Measurements from ENCODE around the gene TNFRSF17. TPM values are rescaled to one million over a fixed set of nuclear protein-coding genes. Genes with fewer than 3 reads are reported as not detected.
"Not testable (repeated sequence)": the region's sequence is repeated elsewhere in the genome, so short reads cannot be mapped to it uniquely, and the experiment has no call there.

Gene TNFRSF17
- not detected for total RNA-seq

DNA sequence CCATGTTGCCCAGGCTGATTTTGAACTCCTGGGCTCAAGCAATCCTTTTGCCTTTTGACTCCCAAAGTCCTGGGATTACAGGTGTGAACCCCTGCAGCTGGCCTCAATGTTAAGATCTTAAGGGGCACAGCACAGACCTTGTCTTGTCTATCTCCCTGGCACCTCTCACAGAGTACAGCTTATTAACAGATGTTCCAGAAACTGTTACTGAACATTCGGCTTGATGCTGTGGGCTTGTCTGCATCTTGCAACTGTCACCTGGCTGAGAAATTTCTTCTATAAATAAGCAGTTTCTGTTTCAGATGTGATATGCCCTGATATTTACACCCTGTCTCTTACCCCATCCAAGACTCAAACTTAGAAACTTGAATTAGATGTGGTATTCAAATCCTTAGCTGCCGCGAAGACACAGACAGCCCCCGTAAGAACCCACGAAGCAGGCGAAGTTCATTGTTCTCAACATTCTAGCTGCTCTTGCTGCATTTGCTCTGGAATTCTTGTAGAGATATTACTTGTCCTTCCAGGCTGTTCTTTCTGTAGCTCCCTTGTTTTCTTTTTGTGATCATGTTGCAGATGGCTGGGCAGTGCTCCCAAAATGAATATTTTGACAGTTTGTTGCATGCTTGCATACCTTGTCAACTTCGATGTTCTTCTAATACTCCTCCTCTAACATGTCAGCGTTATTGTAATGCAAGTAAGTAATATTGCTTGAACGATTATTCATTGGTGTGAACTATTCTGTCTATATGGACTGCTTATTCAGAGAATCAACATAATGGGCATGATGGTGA, at the start of gene TNFRSF17:
Gene TNFRSF17 (plus strand): TSS at position 450 of the 791 bp plus-strand sequence. CDS start 115 bp downstream, at position 565.
- H3K9me3 ChIP-seq (ENCODE audit: control insufficient read depth in 3 of 3, low read length in 3 of 3) = no peaks in the 10 kb centered on the region
- no peak within 1 kb of the TSS for H3K4me3 ChIP-seq (ENCODE audit: low read length in 3 of 3)
- H3K36me3 ChIP-seq (ENCODE audit: control insufficient read depth in 3 of 3, insufficient read depth in 3 of 3, low read length in 3 of 3) = no peaks in the 10 kb centered on the region
- H3K4me1 ChIP-seq (ENCODE audit: control insufficient read depth in 3 of 3, insufficient read depth in 3 of 3, low read length in 3 of 3) = no peaks in the 10 kb centered on the region
- H3K27ac ChIP-seq (ENCODE audit: low read depth, low read length) = no peak within 1 kb of the TSS
- H3K9ac ChIP-seq (ENCODE audit: low read depth in 1 of 3, low read length in 3 of 3) = no peak within 1 kb of the TSS
- H3K27me3 ChIP-seq (ENCODE audit: control insufficient read depth in 3 of 3, insufficient read depth in 3 of 3, low read length in 3 of 3) = no peaks in the 10 kb centered on the region

DNA sequence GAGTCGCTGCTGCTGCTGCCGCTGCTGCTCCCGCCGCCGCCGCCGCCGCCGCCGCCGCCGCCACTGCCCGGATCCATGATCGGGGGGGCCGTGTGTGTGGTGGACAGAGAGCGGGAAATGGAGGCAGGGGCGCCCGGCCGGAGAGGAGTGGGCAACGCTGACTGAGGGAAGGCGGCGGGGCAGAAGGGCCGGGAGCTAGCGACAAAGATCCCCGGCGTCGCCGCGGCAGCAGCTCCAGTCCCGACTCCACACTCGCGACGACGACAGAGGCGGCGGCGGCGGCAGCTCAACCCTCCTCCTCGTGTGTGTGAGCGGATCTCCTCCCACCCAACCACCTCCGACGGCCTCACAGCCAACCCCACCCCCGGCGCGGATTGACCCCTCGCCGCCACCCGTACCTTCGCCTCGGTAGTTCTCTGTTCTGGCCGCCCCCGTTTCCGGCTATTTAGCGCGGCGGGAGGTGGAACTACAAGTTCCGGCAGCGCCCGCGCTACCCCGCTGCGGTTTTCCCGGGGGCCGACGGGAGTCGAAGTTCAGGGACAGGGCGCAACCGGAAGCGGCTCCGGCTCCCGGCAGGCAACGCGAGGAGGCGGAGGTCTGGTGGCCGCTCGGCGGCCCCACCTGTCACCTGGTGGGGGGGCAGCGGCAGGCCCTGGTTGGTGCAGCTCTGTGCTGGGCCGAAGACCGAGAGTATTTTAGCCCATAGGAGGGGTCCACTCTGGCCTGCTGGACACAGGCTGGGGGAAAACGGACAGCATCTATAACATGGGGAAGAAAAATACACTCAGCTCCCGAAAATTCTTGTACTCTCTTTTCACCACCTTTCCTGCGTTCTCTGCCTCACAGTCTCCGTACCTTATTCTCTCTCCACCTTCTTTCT, 49.1 kb upstream of the TNFRSF17 start, which contains the start of gene GSPT1:
Gene GSPT1 (minus strand): TSS at position 313 of the 880 bp plus-strand sequence. CDS start 236 bp downstream, at position 77.
- Histone ChIP-seq H3K4me3 (ENCODE audit: low read length in 3 of 3) (peak within 1 kb of the TSS; percentile 89 to 93 (median 90)), H3K36me3 (ENCODE audit: control insufficient read depth in 3 of 3, insufficient read depth in 3 of 3, low read length in 3 of 3) (no peaks in the 10 kb centered on the region), H3K27ac (ENCODE audit: low read depth, low read length) (peak within 1 kb of the TSS; percentile 89), H3K9ac (ENCODE audit: low read depth in 1 of 3, low read length in 3 of 3) (peak within 1 kb of the TSS; percentile 84 to 90 (median 89)), H3K27me3 (ENCODE audit: control insufficient read depth in 3 of 3, insufficient read depth in 3 of 3, low read length in 3 of 3) (no peaks in the 10 kb centered on the region), H3K9me3 (ENCODE audit: control insufficient read depth in 3 of 3, low read length in 3 of 3) (no peaks in the 10 kb centered on the region), H3K4me1 (ENCODE audit: control insufficient read depth in 3 of 3, insufficient read depth in 3 of 3, low read length in 3 of 3) (peaks cover 15 to 28% (median 19%) of the 10 kb centered on the region in 3 donors)

DNA sequence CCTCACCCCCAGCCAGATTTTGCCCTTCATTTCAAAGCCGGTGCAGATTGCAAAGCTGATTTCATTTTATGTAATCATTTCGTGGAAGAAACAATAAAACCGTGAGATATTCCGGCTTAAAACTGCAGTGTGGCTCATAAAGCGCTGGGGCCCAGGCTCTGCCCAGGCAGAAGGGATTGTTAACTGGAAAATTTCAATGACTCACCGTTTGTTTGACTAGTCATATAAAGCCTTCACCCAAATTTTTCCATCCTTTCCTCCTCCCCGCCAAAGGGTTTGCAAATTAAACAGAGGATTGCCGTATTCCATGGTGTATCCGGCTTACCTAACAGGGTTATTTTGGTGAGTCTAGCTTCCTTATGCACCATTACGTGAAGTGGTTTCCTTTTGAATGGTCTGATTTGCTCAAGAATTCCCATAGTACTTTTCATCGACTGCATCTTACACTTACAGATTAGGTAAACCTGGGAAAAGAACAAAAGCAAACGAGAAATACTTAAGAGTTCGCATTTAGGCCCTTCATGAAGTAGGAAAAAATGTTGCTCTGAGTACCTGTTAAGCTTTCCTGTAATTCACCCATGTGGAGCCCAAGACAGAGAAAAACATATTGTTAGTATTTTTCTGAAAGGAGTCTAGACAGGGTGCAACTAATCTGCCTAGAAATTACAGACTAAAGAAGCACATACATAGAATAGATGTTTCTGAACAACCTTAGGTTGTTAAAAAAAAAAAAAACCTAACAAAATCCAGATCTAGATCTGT, 48.3 kb upstream of the TNFRSF17 start:
- Histone ChIP-seq H3K27ac (ENCODE audit: low read depth, low read length) (peak overlapping the region; percentile 51), H3K4me1 (ENCODE audit: control insufficient read depth in 3 of 3, insufficient read depth in 3 of 3, low read length in 3 of 3) (peaks cover 15 to 24% (median 18%) of the 10 kb centered on the region in 3 donors), H3K4me3 (ENCODE audit: low read length in 3 of 3) (peak overlapping the region; percentile 83 to 90 (median 87)), H3K36me3 (ENCODE audit: control insufficient read depth in 3 of 3, insufficient read depth in 3 of 3, low read length in 3 of 3) (no peaks in the 10 kb centered on the region), H3K9me3 (ENCODE audit: control insufficient read depth in 3 of 3, low read length in 3 of 3) (no peaks in the 10 kb centered on the region), H3K27me3 (ENCODE audit: control insufficient read depth in 3 of 3, insufficient read depth in 3 of 3, low read length in 3 of 3) (no peaks in the 10 kb centered on the region), H3K9ac (ENCODE audit: low read depth in 1 of 3, low read length in 3 of 3) (peak overlapping the region; percentile 58 to 84 (median 75))

DNA sequence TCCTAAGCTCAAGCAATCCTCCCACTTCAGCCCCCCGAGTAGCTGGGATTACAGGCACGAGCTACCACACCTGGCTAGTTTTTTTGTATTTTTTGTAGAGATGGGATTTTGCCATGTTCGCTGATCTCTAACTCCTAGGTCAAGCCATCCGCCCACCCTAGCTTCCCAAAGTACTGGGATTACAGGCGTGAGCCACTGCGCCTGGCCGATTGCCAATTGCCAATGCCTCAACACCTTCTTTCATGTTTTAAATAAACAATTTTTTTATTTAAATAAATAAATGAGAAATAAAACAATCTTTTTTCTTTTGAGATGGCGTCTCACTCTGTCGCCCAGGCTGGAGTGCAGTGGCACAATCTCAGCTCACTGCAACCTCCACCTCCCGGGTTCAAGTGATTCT, 41.0 kb upstream of the TNFRSF17 start:
- H3K27me3 ChIP-seq (ENCODE audit: control insufficient read depth in 3 of 3, insufficient read depth in 3 of 3, low read length in 3 of 3); H3K36me3 ChIP-seq (ENCODE audit: control insufficient read depth in 3 of 3, insufficient read depth in 3 of 3, low read length in 3 of 3); H3K4me1 ChIP-seq (ENCODE audit: control insufficient read depth in 3 of 3, insufficient read depth in 3 of 3, low read length in 3 of 3); H3K9ac ChIP-seq (ENCODE audit: low read depth in 1 of 3, low read length in 3 of 3); H3K27ac ChIP-seq (ENCODE audit: low read depth, low read length); H3K9me3 ChIP-seq (ENCODE audit: control insufficient read depth in 3 of 3, low read length in 3 of 3); H3K4me3 ChIP-seq (ENCODE audit: low read length in 3 of 3): not testable (repeated sequence)

DNA sequence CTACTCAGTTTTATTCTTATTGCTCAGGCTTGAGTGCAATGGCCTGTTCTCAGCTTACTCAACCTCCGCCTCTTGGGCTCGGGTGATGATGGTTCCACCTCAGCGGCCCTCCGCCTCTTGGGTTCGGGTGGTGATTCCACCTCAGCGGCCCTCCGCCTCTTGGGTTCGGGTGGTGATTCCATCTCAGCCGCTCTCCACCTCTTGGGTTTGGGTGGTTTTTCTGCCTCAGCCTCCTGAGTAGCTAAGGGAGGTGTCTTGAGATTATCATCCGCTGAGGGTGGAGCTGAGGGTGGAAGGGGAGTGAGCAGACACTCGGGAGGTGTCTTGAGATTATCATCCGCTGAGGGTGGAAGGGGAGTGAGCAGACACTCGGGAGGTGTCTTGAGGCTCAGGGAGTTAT, 37.7 kb upstream of the TNFRSF17 start:
- H3K27ac ChIP-seq (ENCODE audit: low read depth, low read length); H3K27me3 ChIP-seq (ENCODE audit: control insufficient read depth in 3 of 3, insufficient read depth in 3 of 3, low read length in 3 of 3); H3K9ac ChIP-seq (ENCODE audit: low read depth in 1 of 3, low read length in 3 of 3); H3K4me3 ChIP-seq (ENCODE audit: low read length in 3 of 3); H3K36me3 ChIP-seq (ENCODE audit: control insufficient read depth in 3 of 3, insufficient read depth in 3 of 3, low read length in 3 of 3); H3K4me1 ChIP-seq (ENCODE audit: control insufficient read depth in 3 of 3, insufficient read depth in 3 of 3, low read length in 3 of 3); H3K9me3 ChIP-seq (ENCODE audit: control insufficient read depth in 3 of 3, low read length in 3 of 3): not testable (repeated sequence)

DNA sequence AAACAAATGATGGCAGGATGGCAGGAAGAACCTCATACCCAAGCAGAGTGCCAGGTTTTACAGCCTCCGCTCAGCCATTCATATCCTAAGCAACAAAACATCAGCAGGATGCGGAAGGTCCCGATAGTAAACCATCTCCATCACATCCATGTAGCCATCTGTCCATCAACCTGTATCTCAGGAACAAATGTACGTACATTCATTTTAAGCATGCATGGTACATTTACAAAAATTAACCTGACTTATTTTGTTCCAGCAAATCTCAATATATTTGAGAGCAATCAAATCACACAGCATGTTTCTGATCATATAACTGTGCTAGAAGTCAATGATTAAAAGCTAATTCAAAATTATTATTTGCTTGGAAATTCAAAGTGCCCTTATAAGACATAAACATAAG, 23.1 kb upstream of the TNFRSF17 start, which contains the start of gene NPIPB2:
Gene NPIPB2 (minus strand): TSS at position 101 of the 400 bp plus-strand sequence. CDS start 0 bp downstream, at position 101.
- not testable (repeated sequence) for H3K36me3 ChIP-seq (ENCODE audit: control insufficient read depth in 3 of 3, insufficient read depth in 3 of 3, low read length in 3 of 3); H3K27ac ChIP-seq (ENCODE audit: low read depth, low read length); H3K4me3 ChIP-seq (ENCODE audit: low read length in 3 of 3); H3K9ac ChIP-seq (ENCODE audit: low read depth in 1 of 3, low read length in 3 of 3); H3K4me1 ChIP-seq (ENCODE audit: control insufficient read depth in 3 of 3, insufficient read depth in 3 of 3, low read length in 3 of 3); H3K27me3 ChIP-seq (ENCODE audit: control insufficient read depth in 3 of 3, insufficient read depth in 3 of 3, low read length in 3 of 3); H3K9me3 ChIP-seq (ENCODE audit: control insufficient read depth in 3 of 3, low read length in 3 of 3)

DNA sequence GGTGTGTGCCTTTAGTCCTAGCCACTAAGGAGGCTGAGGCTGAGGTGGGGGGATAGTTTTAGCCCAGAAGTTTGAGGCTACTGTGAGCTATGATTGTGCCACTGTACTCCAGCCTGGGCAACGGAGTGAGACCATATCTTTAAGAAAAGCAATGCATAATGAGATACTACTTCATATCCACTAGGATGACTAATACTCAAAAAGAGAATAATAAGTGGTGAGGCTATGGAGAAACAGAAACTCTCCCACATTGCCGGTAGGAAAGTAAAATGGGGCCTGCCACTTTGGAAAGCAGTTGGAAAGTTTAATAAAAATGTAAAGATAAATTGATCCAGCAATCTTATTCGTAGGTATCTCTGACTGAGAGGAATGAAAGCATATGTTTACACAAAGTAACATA, 18.6 kb upstream of the TNFRSF17 start:
- no peaks in the 10 kb centered on the region for H3K27me3 ChIP-seq (ENCODE audit: control insufficient read depth in 3 of 3, insufficient read depth in 3 of 3, low read length in 3 of 3)
- H3K9me3 ChIP-seq (ENCODE audit: control insufficient read depth in 3 of 3, low read length in 3 of 3) = no peaks in the 10 kb centered on the region
- no peak overlapping the region for H3K4me3 ChIP-seq (ENCODE audit: low read length in 3 of 3)
- H3K27ac ChIP-seq (ENCODE audit: low read depth, low read length) = no peak overlapping the region
- H3K4me1 ChIP-seq (ENCODE audit: control insufficient read depth in 3 of 3, insufficient read depth in 3 of 3, low read length in 3 of 3) = no peaks in the 10 kb centered on the region
- H3K9ac ChIP-seq (ENCODE audit: low read depth in 1 of 3, low read length in 3 of 3) = no peak overlapping the region
- H3K36me3 ChIP-seq (ENCODE audit: control insufficient read depth in 3 of 3, insufficient read depth in 3 of 3, low read length in 3 of 3) = no peaks in the 10 kb centered on the region

DNA sequence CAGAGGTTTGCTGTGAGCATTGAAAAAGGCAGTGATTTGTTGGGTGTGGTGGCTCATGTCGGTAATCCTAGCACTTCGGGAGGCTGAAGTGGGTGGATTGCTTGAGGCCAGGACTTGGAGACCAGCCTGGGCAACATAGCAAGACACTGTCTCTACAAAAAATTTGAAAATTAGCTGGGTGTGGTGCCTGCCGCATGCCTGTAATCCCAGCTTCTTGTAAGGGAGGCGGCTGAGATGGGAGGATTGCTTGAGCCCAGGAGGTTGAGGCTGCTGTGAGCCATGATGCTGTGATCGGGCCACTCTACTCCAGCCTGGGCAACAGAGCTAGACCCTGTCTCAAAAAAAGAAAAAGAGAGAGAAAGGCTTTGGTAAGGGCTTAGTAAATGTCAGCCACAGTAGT, 16.2 kb upstream of the TNFRSF17 start:
- Histone ChIP-seq H3K4me1 (ENCODE audit: control insufficient read depth in 3 of 3, insufficient read depth in 3 of 3, low read length in 3 of 3) (no peaks in the 10 kb centered on the region), H3K9ac (ENCODE audit: low read depth in 1 of 3, low read length in 3 of 3) (no peak overlapping the region), H3K4me3 (ENCODE audit: low read length in 3 of 3) (no peak overlapping the region), H3K27me3 (ENCODE audit: control insufficient read depth in 3 of 3, insufficient read depth in 3 of 3, low read length in 3 of 3) (no peaks in the 10 kb centered on the region), H3K36me3 (ENCODE audit: control insufficient read depth in 3 of 3, insufficient read depth in 3 of 3, low read length in 3 of 3) (no peaks in the 10 kb centered on the region), H3K9me3 (ENCODE audit: control insufficient read depth in 3 of 3, low read length in 3 of 3) (no peaks in the 10 kb centered on the region), H3K27ac (ENCODE audit: low read depth, low read length) (no peak overlapping the region)

DNA sequence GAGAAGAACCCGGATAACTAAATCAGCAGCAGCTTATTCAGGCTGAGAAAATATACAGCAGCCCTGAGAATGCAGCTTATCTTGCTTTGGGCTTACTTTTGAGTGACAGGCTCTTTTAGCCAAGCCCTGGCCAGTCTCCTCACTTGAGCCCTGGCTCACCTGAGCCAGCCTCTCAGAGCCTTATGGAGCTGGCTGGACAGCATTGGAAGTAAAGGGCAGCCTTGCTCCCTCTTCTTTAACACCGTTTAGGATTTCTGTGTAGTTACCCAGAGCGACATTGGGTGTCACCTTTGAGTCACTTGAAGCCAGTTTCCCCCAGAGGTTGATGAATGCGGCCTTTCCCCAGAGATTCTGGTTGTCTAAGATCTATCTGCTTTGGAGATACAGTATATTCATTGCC, 15.5 kb upstream of the TNFRSF17 start:
- Histone ChIP-seq H3K9ac (ENCODE audit: low read depth in 1 of 3, low read length in 3 of 3) (no peak overlapping the region), H3K27ac (ENCODE audit: low read depth, low read length) (no peak overlapping the region), H3K27me3 (ENCODE audit: control insufficient read depth in 3 of 3, insufficient read depth in 3 of 3, low read length in 3 of 3) (no peaks in the 10 kb centered on the region), H3K9me3 (ENCODE audit: control insufficient read depth in 3 of 3, low read length in 3 of 3) (no peaks in the 10 kb centered on the region), H3K36me3 (ENCODE audit: control insufficient read depth in 3 of 3, insufficient read depth in 3 of 3, low read length in 3 of 3) (no peaks in the 10 kb centered on the region), H3K4me3 (ENCODE audit: low read length in 3 of 3) (no peak overlapping the region), H3K4me1 (ENCODE audit: control insufficient read depth in 3 of 3, insufficient read depth in 3 of 3, low read length in 3 of 3) (no peaks in the 10 kb centered on the region)
